ENCODE results near the gene FAM168A.

FAM168A gene

GRCh38 chr11:73366265-73366610, 231.7 kb downstream of the FAM168A start:
- no peak overlapping the region for H3K4me3 ChIP-seq (ENCODE audit: low read depth, low read length)
- DNase-seq (ENCODE audit: low read depth) = no peak

GRCh38 chr11:73365352-73366264, 232.3 kb downstream of the FAM168A start:
- H3K4me3 ChIP-seq (ENCODE audit: low read depth, low read length) = no peak overlapping the region
- DNase-seq (ENCODE audit: low read depth) = no peak

- no peak for DNase-seq (ENCODE audit: low read depth)
- no peak overlapping the region for H3K4me3 ChIP-seq (ENCODE audit: low read depth, low read length)
Observed at GRCh38 chr11:73363147-73363546, 234.8 kb downstream of the FAM168A start.

GRCh38 chr11:73361953-73362776, 235.7 kb downstream of the FAM168A start:
- no peak for DNase-seq (ENCODE audit: low read depth)
- H3K4me3 ChIP-seq (ENCODE audit: low read depth, low read length) = no peak overlapping the region

GRCh38 chr11:73360743-73361369, 237.1 kb downstream of the FAM168A start:
- H3K4me3 ChIP-seq (ENCODE audit: low read depth, low read length) = no peak overlapping the region
- no peak for DNase-seq (ENCODE audit: low read depth)

- H3K4me3 ChIP-seq (ENCODE audit: low read depth, low read length) = no peak overlapping the region
- DNase-seq (ENCODE audit: low read depth) = no peak
Observed at GRCh38 chr11:73359930-73360742, 237.8 kb downstream of the FAM168A start.

- H3K4me3 ChIP-seq (ENCODE audit: low read depth, low read length) = no peak overlapping the region
- DNase-seq (ENCODE audit: low read depth) = peak; percentile 25
Observed at GRCh38 chr11:73359341-73359740, 238.6 kb downstream of the FAM168A start.

GRCh38 chr11:73358071-73358470, 239.8 kb downstream of the FAM168A start:
- H3K4me3 ChIP-seq (ENCODE audit: low read depth, low read length) = no peak overlapping the region
- DNase-seq (ENCODE audit: low read depth) = no peak

- H3K4me3 ChIP-seq (ENCODE audit: low read depth, low read length) = no peak overlapping the region
- no peak for DNase-seq (ENCODE audit: low read depth)
Observed at GRCh38 chr11:73356979-73357860, 240.7 kb downstream of the FAM168A start.

GRCh38 chr11:73355109-73355508, 242.8 kb downstream of the FAM168A start:
- DNase-seq (ENCODE audit: low read depth) = no peak
- H3K4me3 ChIP-seq (ENCODE audit: low read depth, low read length) = no peak overlapping the region

GRCh38 chr11:73353422-73353821, 244.5 kb downstream of the FAM168A start:
- DNase-seq (ENCODE audit: low read depth) = no peak
- H3K4me3 ChIP-seq (ENCODE audit: low read depth, low read length) = no peak overlapping the region

GRCh38 chr11:73350908-73351636, 246.8 kb downstream of the FAM168A start:
- no peak for DNase-seq (ENCODE audit: low read depth)
- no peak overlapping the region for H3K4me3 ChIP-seq (ENCODE audit: low read depth, low read length)
